ENCODE measurements around the gene FIGLA.
"Not testable (repeated sequence)": the region's sequence is repeated elsewhere in the genome, so short reads cannot be mapped to it uniquely, and the experiment has no call there.

Gene FIGLA

GRCh38 chr2:70826696-70827350 lies 36.4 kb upstream of the FIGLA start:
- no peak for DNase-seq
- TF ChIP-seq GATA1 (IDR thresholded peaks at IDR 0.05; ENCODE audit: low read depth, low read length) (no peak), POLR2A (IDR thresholded peaks at IDR 0.05; ENCODE audit: low read length) (no peak)

DNA sequence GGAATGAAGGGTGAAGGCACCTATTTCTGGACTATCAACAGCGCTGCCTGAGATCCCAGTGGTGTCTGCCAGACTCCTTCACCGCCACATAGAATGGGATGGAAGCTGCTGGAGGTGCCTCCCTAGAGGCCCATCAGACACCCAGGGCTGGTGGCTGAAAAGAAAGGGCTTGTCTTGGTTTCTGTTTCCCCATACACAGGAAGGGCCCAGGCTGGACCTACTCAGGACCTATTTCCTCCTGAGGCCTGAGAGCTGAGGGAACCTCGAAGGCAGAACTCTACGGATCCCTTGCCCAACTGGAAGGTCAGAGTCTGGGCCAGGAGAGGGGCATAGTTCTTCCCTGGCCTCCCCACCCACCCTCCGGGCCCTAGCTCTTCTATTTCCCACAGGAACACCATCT lies 32.8 kb upstream of the FIGLA start:
- no peak for TF ChIP-seq POLR2A (IDR thresholded peaks at IDR 0.05; ENCODE audit: low read length)
- TF ChIP-seq GATA1 (IDR thresholded peaks at IDR 0.05; ENCODE audit: low read depth, low read length), result no peak
- DNase-seq, result no peak

DNA sequence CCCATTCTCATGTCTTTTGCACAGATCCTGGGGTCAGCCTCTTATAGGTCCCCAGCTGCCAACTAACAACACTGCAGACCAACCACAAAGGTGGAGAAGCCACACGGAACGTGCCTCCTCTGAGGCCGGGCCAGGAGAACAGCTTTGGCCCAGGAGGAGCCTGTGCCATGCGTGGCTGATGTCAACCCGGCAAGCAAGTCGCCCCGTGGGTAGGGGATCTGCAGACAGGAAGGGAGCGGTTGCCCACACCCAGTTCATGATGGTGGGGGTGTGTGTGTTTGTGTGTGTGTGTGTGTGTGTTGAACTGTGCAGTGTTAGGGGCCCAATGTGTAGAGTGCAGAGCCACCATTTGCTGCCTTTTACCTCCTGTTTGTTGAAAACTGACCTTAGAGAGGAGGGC lies 32.4 kb upstream of the FIGLA start:
- DNase-seq, result no peak
- no peak for TF ChIP-seq POLR2A (IDR thresholded peaks at IDR 0.05; ENCODE audit: low read length)
- TF ChIP-seq GATA1 (IDR thresholded peaks at IDR 0.05; ENCODE audit: low read depth, low read length), result no peak

GRCh38 chr2:70820499-70820898 lies 30.1 kb upstream of the FIGLA start, which contains the start of gene CLEC4F:
CLEC4F (minus strand) TSS chr2:70820599; CDS start chr2:70820523, 76 bp downstream.
- DNase-seq, result no peak
- no peak for TF ChIP-seq POLR2A (IDR thresholded peaks at IDR 0.05; ENCODE audit: low read length)
- no peak for TF ChIP-seq GATA1 (IDR thresholded peaks at IDR 0.05; ENCODE audit: low read depth, low read length)

- TF ChIP-seq POLR2A (IDR thresholded peaks at IDR 0.05; ENCODE audit: low read length), result no peak
- TF ChIP-seq GATA1 (IDR thresholded peaks at IDR 0.05; ENCODE audit: low read depth, low read length), result no peak
- DNase-seq, result no peak
Measured at GRCh38 chr2:70817284-70817954, 27.0 kb upstream of the FIGLA start.

GRCh38 chr2:70816726-70817125 lies 26.3 kb upstream of the FIGLA start:
- DNase-seq, result no peak
- TF ChIP-seq POLR2A (IDR thresholded peaks at IDR 0.05; ENCODE audit: low read length), result no peak
- TF ChIP-seq GATA1 (IDR thresholded peaks at IDR 0.05; ENCODE audit: low read depth, low read length), result no peak

- TF ChIP-seq POLR2A (IDR thresholded peaks at IDR 0.05; ENCODE audit: low read length), result no peak
- TF ChIP-seq GATA1 (IDR thresholded peaks at IDR 0.05; ENCODE audit: low read depth, low read length), result no peak
- DNase-seq, result no peak
Measured at GRCh38 chr2:70808983-70809958, 18.8 kb upstream of the FIGLA start.

DNA sequence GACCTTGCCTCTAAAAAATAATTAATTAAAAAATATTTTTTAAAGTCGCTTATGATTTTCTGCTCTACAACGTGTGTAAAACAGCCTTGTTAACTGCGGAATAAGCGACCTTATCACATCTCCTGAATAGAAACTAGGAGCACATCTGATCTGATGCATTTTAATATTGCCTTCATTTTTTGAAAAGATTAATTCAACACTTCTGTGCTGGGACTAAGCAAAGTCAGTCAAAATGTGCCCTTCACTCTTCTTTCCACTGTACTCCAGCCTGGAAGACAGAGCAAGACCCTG lies 17.3 kb upstream of the FIGLA start:
- TF ChIP-seq POLR2A (IDR thresholded peaks at IDR 0.05; ENCODE audit: low read length), result no peak
- TF ChIP-seq GATA1 (IDR thresholded peaks at IDR 0.05; ENCODE audit: low read depth, low read length), result no peak
- DNase-seq, result no peak

- TF ChIP-seq GATA1 (IDR thresholded peaks at IDR 0.05; ENCODE audit: low read depth, low read length), result no peak
- no peak for TF ChIP-seq POLR2A (IDR thresholded peaks at IDR 0.05; ENCODE audit: low read length)
- DNase-seq, result no peak
Measured at GRCh38 chr2:70807102-70807827, 16.8 kb upstream of the FIGLA start.

DNA sequence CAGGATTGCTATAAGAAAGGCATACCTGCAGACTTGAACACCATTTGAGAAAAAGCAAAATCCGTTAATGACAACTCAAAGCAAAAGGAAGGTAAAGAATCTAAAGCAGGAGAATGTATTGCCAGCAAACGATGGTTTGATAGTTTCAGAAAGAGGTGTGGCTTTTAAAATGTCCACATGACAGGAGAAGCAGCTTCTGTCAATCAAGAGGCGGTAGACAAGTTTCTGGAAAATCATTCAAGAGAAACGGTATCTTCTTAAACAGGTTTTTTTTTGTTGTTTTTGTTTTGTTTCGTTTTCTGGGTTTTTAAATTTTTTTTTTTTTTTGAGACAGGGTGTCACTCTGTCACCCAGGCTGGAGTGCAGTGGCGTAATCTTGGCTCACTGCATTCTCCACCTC lies 16.2 kb upstream of the FIGLA start:
- no peak for DNase-seq
- TF ChIP-seq POLR2A (IDR thresholded peaks at IDR 0.05; ENCODE audit: low read length) (no peak), GATA1 (IDR thresholded peaks at IDR 0.05; ENCODE audit: low read depth, low read length) (no peak)

- TF ChIP-seq GATA1 (IDR thresholded peaks at IDR 0.05; ENCODE audit: low read depth, low read length) (no peak), POLR2A (IDR thresholded peaks at IDR 0.05; ENCODE audit: low read length) (no peak)
- no peak for DNase-seq
Measured at GRCh38 chr2:70806013-70806412, 15.6 kb upstream of the FIGLA start.

DNA sequence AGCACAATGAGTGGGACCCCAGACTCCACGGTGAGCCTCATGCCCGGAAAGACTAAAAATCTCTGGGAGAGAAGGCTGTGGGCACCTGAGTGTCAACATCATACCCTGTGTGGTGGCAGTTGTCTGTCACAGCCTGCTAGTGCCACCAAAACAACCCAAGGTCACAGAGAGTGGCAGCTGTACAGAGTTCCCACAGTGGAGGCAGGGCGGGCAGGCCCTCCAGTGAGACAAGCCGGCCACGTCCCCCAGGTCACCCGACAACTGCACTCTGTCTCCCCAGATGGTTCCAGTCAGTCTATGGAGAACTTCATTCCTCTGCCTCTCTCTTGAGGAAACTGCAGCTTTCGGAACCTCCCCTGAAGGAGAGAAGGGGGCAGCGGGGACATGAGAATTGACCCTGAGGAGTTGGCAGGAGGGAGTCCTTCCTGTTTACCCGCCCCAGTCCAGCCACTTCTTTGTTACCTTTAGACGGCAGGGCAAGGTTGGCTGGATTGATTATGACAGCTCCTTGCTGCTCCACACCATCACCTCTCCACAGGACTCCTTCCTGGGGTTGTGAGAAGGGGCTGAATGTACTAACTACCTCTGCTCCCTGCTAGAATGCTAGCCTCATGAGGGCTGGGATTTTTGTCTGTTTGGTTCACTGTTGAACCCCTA lies 11.3 kb upstream of the FIGLA start:
- TF ChIP-seq GATA1 (IDR thresholded peaks at IDR 0.05; ENCODE audit: low read depth, low read length) (no peak), POLR2A (IDR thresholded peaks at IDR 0.05; ENCODE audit: low read length) (no peak)
- DNase-seq, result no peak

DNA sequence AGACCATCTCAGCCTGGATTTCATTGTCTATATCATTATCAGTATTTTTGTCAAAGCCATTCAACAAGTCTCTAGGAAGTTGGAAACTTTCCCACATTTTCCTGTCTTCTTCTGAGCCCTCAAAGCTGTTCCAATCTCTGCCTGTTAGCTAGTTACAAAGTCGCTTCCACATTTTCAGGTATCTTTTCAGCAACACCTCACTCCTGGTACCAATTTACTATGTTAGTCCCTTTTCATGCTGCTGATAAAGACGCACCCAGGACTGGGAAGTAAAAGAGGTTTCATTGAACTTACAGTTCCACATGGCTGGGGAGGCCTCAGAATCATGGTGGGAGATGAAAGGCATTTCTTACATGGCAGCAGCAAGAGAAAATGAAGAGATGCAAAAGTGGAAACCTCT lies 9.3 kb upstream of the FIGLA start:
- TF ChIP-seq POLR2A (IDR thresholded peaks at IDR 0.05; ENCODE audit: low read length) (no peak), GATA1 (IDR thresholded peaks at IDR 0.05; ENCODE audit: low read depth, low read length) (no peak)
- DNase-seq, result no peak

DNA sequence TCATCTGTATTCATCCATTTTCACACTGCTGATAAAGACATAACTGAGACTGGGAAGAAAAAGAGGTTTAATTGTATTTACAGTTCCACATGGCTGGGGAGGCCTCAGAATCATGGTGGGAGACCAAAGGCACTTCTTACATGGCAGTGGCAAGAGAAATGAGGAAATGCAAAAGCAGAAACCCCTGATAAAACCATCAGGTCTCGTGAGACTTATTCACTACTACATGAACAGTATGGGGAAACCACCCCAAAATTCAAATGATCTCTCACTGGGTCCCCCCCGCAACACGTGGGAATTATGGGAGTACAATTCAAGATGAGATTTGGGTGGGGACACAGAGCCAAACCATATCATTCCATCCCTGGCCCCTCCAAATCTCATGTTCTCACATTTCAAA lies 7.6 kb upstream of the FIGLA start:
- DNase-seq, result not testable (repeated sequence)

Measured in erythroblast (primary cell).